Hepatocyte (in vitro differentiated cells): Measurements from ENCODE around the gene RDH13. TPM values are rescaled to one million over a fixed set of nuclear protein-coding genes. Genes with fewer than 3 reads are reported as not detected.
"Not testable (repeated sequence)": the region's sequence is repeated elsewhere in the genome, so short reads cannot be mapped to it uniquely, and the experiment has no call there.

Experiments
- DNase-seq: peaks from one replicate; pipeline ENCODE4 v3.0.0-alpha.2; 2016; ENCODE audit warnings: low spot score
- H2AFZ ChIP-seq: fragments of 200-600 bp; sonication (generic); 2 replicates; pipeline ENCODE4 v1.6.0; 2016; ENCODE audit warnings: antibody characterized with exemption, mild to moderate bottlenecking
- H3K27ac ChIP-seq: fragments of 200-600 bp; sonication (generic); 2 replicates; pipeline ENCODE4 v1.5.1; 2016; ENCODE audit warnings: mild to moderate bottlenecking
- H3K27me3 ChIP-seq: fragments of 200-600 bp; sonication (generic); 2 replicates; pipeline ENCODE4 v1.6.1; 2016
- H3K36me3 ChIP-seq: fragments of 200-600 bp; sonication (generic); replicated peaks from 2 replicates; pipeline ENCODE4 v1.5.1; 2016; ENCODE audit warnings: low read depth; ENCODE audit not compliant: insufficient read depth
- H3K4me1 ChIP-seq: fragments of 200-600 bp; sonication (generic); 2 replicates; pipeline ENCODE4 v1.5.1; 2016; ENCODE audit warnings: mild to moderate bottlenecking, moderate library complexity; ENCODE audit not compliant: insufficient read depth
- H3K4me2 ChIP-seq: fragments of 200-600 bp; sonication (generic); 2 replicates; pipeline ENCODE4 v1.6.0; 2016
- H3K4me3 ChIP-seq: fragments of 200-600 bp; sonication (generic); 2 replicates; pipeline ENCODE4 v1.5.1; 2016; ENCODE audit warnings: mild to moderate bottlenecking
- H3K79me2 ChIP-seq: fragments of 200-600 bp; sonication (generic); 2 replicates; pipeline ENCODE4 v1.6.0; 2017; ENCODE audit warnings: mild to moderate bottlenecking
- H3K9me2 ChIP-seq: fragments of 200-600 bp; sonication (generic); replicated peaks from 2 replicates; pipeline ENCODE4 v1.6.0; 2017; ENCODE audit warnings: mild to moderate bottlenecking; ENCODE audit not compliant: insufficient read depth
- H3K9me3 ChIP-seq: fragments of 200-600 bp; sonication (generic); 2 replicates; pipeline ENCODE4 v1.5.1; 2016; ENCODE audit warnings: low read depth, mild to moderate bottlenecking
- H4K20me1 ChIP-seq: fragments of 200-600 bp; sonication (generic); 2 replicates; pipeline ENCODE4 v1.6.0; 2016; ENCODE audit warnings: mild to moderate bottlenecking; ENCODE audit not compliant: insufficient read depth, poor library complexity, severe bottlenecking
- EZH2 ChIP-seq: fragments of 200-600 bp; sonication (generic); IDR thresholded peaks from 2 replicates; pipeline ENCODE4 v1.6.1; 2016; ENCODE audit warnings: antibody characterized with exemption, mild to moderate bottlenecking, borderline replicate concordance
- EZH2phosphoT487 ChIP-seq: fragments of 200-600 bp; sonication (generic); IDR thresholded peaks from one replicate; pipeline ENCODE4 v1.6.1; 2018; ENCODE audit warnings: antibody characterized with exemption, mild to moderate bottlenecking, low read depth, moderate library complexity; ENCODE audit not compliant: unreplicated experiment, severe bottlenecking
- WGBS: methylation state at CpG from one replicate; pipeline ENCODE4 v1.1.6; 2016; ENCODE audit warnings: low lambda C conversion rate; ENCODE audit errors: missing lambda C conversion rate; 5-methylcytosine and 5-hydroxymethylcytosine counted together
- polyA plus RNA-seq: library from polyadenylated mRNA; unstranded; fragments of >200 nt; fragmentation: Nextera tagmentation; extraction: Ambion mirVana; gene quantifications from 2 replicates; pipeline ENCODE4 v1.2.1, GENCODE V29; 2016
- total RNA-seq: library from RNA; depleted of rRNA; stranded (reverse); fragments of >200 nt; gene quantifications from 2 replicates; pipeline ENCODE4 v1.2.3, GENCODE V29; 2014
- TF ChIP-seq, protein P1 (sequence below): fragments of 200-600 bp; sonication (generic); IDR thresholded peaks from 2 replicates; pipeline ENCODE4 v1.5.1; 2016; ENCODE audit warnings: antibody characterized with exemption, mild to moderate bottlenecking; ENCODE audit not compliant: poor library complexity

Gene RDH13
- total and polyA plus RNA-seq, 2 experiments from 2014 or later, result 17.3 to 17.7 TPM

DNA sequence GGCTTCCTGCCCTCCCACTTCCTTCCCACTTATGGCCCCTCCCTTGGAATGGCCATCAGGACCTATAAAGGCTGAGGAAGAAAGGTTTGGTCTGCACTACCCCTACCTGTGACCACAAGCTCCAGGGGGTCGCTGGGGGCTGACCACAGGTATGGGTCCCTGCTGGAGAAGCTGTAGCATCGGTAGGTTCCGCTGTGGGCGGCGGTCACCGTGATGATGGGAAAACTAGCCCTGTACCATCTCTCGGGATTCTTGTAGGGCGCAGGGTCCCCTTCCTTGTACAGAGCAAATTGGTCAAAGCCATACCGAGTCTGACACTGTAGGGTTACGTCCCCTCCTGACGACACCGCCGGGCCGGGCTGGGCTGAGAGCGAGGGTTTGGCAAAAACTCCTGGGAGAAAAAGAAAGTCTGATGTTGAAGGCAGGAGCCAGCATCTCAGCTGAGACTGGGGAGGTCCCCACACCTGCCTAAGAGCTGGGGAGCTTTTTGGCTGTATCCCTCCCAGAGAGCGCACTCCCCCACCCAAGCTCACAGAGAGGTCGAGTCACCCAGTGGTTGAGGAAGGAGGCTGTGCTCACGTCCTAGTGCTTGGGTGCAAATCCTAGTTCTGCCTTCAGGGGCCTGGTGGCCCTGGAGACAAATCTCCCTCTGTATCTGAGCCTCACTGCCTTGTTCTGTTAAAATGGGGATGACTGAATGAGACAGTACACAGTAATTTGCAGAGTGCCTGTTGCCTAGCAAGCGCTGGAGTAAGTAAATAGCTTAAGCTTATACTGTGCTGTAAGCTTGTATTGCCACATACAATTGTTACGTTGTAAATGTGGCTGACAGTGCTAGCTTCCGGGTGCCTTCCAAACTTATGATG is 35.2 kb downstream of the RDH13 start:
- TF ChIP-seq EZH2 (no peak), EZH2phosphoT487 (no peak)
- TF ChIP-seq, protein P1, sequence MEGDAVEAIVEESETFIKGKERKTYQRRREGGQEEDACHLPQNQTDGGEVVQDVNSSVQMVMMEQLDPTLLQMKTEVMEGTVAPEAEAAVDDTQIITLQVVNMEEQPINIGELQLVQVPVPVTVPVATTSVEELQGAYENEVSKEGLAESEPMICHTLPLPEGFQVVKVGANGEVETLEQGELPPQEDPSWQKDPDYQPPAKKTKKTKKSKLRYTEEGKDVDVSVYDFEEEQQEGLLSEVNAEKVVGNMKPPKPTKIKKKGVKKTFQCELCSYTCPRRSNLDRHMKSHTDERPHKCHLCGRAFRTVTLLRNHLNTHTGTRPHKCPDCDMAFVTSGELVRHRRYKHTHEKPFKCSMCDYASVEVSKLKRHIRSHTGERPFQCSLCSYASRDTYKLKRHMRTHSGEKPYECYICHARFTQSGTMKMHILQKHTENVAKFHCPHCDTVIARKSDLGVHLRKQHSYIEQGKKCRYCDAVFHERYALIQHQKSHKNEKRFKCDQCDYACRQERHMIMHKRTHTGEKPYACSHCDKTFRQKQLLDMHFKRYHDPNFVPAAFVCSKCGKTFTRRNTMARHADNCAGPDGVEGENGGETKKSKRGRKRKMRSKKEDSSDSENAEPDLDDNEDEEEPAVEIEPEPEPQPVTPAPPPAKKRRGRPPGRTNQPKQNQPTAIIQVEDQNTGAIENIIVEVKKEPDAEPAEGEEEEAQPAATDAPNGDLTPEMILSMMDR, result no peak
- DNase-seq, result no peak
- no peaks in the 10 kb centered on the region for H3K9me2 ChIP-seq
- H3K9me3 ChIP-seq, result no peaks in the 10 kb centered on the region
- H3K4me2 ChIP-seq, result no peak overlapping the region
- no peaks in the 10 kb centered on the region for H3K79me2 ChIP-seq
- no peaks in the 10 kb centered on the region for H3K27me3 ChIP-seq
- H4K20me1 ChIP-seq, result no peaks in the 10 kb centered on the region
- H3K4me3 ChIP-seq, result no peak overlapping the region
- H3K36me3 ChIP-seq, result no peaks in the 10 kb centered on the region
- no peak overlapping the region for H3K27ac ChIP-seq
- WGBS, result 87% methylated on average over 21 of the region's 21 CpGs
- no peaks in the 10 kb centered on the region for H3K4me1 ChIP-seq
- H2AFZ ChIP-seq, result no peak overlapping the region

DNA sequence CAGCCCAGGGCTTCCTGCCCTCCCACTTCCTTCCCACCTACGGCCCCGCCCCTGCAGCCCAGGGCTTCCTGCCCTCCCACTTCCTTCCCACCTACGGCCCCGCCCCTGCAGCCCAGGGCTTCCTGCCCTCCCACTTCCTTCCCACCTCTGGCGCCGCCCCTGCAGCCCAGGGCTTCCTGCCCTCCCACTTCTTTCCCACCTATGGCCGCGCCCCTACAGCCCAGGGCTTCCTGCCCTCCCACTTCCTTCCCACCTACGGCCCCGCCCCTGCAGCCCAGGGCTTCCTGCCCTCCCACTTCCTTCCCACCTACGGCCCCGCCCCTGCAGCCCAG is 35.8 kb downstream of the RDH13 start:
- not testable (repeated sequence) for H2AFZ ChIP-seq, H3K79me2 ChIP-seq, H3K9me3 ChIP-seq, H3K9me2 ChIP-seq, DNase-seq, H3K27me3 ChIP-seq, H3K27ac ChIP-seq, H3K4me1 ChIP-seq, H3K4me3 ChIP-seq, H4K20me1 ChIP-seq, H3K36me3 ChIP-seq, H3K4me2 ChIP-seq
- WGBS, result no CpG with 5 or more reads among the region's 12 CpGs

DNA sequence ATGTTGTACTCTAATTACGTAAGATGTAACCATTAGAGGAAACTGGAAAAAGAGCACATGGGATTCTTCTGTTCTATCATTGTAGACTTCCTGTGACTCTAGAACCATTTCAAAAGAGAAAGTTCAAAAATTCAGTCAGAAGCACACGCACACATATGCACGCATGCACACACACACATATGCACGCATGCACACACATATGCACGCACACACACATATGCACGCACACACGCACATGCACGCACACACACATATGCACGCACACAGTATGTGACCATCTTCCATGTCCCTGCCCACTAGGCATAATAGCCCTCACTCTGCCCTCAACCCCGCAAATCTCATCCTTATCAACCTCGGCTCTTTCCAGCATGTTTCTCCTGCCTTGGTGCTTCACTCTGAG is 38.8 kb downstream of the RDH13 start:
- WGBS, result 68% methylated on average over 11 of the region's 11 CpGs
- H3K4me1 ChIP-seq, result no peaks in the 10 kb centered on the region
- no peaks in the 10 kb centered on the region for H3K9me3 ChIP-seq
- H4K20me1 ChIP-seq, result no peaks in the 10 kb centered on the region
- no peaks in the 10 kb centered on the region for H3K9me2 ChIP-seq
- H3K36me3 ChIP-seq, result no peaks in the 10 kb centered on the region
- H3K79me2 ChIP-seq, result no peaks in the 10 kb centered on the region
- DNase-seq, result no peak
- H3K4me3 ChIP-seq, result no peak overlapping the region
- H2AFZ ChIP-seq, result no peak overlapping the region
- no peak overlapping the region for H3K27ac ChIP-seq
- no peaks in the 10 kb centered on the region for H3K27me3 ChIP-seq
- TF ChIP-seq, protein P1, result no peak
- TF ChIP-seq EZH2 (no peak), EZH2phosphoT487 (no peak)
- no peak overlapping the region for H3K4me2 ChIP-seq

DNA sequence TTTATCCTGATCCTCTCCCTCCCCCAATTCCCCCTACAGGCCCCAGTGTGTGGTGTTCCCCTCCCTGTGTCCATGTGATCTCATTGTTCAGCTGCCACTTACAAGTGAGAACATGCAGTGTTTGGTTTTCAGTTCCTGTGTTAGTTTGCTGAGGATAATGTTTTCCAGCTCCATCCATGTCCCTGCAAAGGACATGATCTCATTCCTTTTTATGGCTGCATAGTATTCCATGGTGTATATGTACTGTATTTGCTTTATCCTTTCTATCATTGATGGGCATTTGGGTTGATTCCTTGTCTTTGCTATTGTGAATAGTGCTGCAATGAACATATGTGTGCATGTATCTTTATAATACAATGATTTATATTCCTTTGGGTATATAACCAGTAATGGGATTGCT is 42.6 kb downstream of the RDH13 start:
- not testable (repeated sequence) for H3K27me3 ChIP-seq, H3K4me1 ChIP-seq, H4K20me1 ChIP-seq, H3K4me2 ChIP-seq, H2AFZ ChIP-seq, DNase-seq, H3K9me3 ChIP-seq, H3K4me3 ChIP-seq, H3K36me3 ChIP-seq, H3K79me2 ChIP-seq, H3K9me2 ChIP-seq, H3K27ac ChIP-seq
